CD4-positive, alpha-beta T cell treated with Interleukin-6 at 100 ng/mL for 8 hours (primary cell): ENCODE data around the gene VAV1.
"Not testable (repeated sequence)": the region's sequence is repeated elsewhere in the genome, so short reads cannot be mapped to it uniquely, and the experiment has no call there.

Experiments
- DNase-seq: peaks from one replicate; pipeline ENCODE4 v3.0.0-alpha.2; 2020; ENCODE audit warnings: mixed read lengths, low spot score

VAV1 gene

GRCh38 chr19:6790194-6791128 is 18.0 kb downstream of the VAV1 start:
- DNase-seq = no peak

- no peak for DNase-seq
Observed at GRCh38 chr19:6791237-6791636, 18.7 kb downstream of the VAV1 start.

- no peak for DNase-seq
Observed at GRCh38 chr19:6793411-6793810, 20.9 kb downstream of the VAV1 start.

GRCh38 chr19:6793973-6794372 is 21.5 kb downstream of the VAV1 start:
- no peak for DNase-seq

- no peak for DNase-seq
Observed at GRCh38 chr19:6794686-6795431, 22.4 kb downstream of the VAV1 start.

GRCh38 chr19:6796278-6796677 is 23.8 kb downstream of the VAV1 start:
- no peak for DNase-seq

GRCh38 chr19:6797646-6798045 is 25.1 kb downstream of the VAV1 start:
- DNase-seq = no peak

- not testable (repeated sequence) for DNase-seq
Observed at GRCh38 chr19:6800160-6800790, 27.8 kb downstream of the VAV1 start.

GRCh38 chr19:6800991-6801484 is 28.5 kb downstream of the VAV1 start:
- peak; percentile 5 for DNase-seq

- DNase-seq = peak; percentile 89
Observed at GRCh38 chr19:6801485-6802086, 29.1 kb downstream of the VAV1 start.

GRCh38 chr19:6802336-6803035 is 30.0 kb downstream of the VAV1 start:
- peak; percentile 61 for DNase-seq

GRCh38 chr19:6803036-6803404 is 30.5 kb downstream of the VAV1 start:
- DNase-seq = no peak

GRCh38 chr19:6806488-6806887 is 34.0 kb downstream of the VAV1 start:
- DNase-seq = no peak

GRCh38 chr19:6807291-6807690 is 34.8 kb downstream of the VAV1 start:
- DNase-seq = no peak

GRCh38 chr19:6808494-6808893 is 36.0 kb downstream of the VAV1 start:
- DNase-seq = no peak

GRCh38 chr19:6809262-6809661 is 36.8 kb downstream of the VAV1 start:
- DNase-seq = no peak

- DNase-seq = no peak
Observed at GRCh38 chr19:6811378-6811777, 38.9 kb downstream of the VAV1 start.

- DNase-seq = no peak
Observed at GRCh38 chr19:6811906-6812305, 39.4 kb downstream of the VAV1 start.

GRCh38 chr19:6812612-6813011 is 40.1 kb downstream of the VAV1 start:
- no peak for DNase-seq

- no peak for DNase-seq
Observed at GRCh38 chr19:6813659-6814058, 41.2 kb downstream of the VAV1 start.

- no peak for DNase-seq
Observed at GRCh38 chr19:6817179-6817578, 44.7 kb downstream of the VAV1 start.

- DNase-seq = no peak
Observed at GRCh38 chr19:6818246-6818645, 45.7 kb downstream of the VAV1 start.
